Measurements from ENCODE around the gene ZNF326. TPM values are rescaled to one million over a fixed set of nuclear protein-coding genes. Genes with fewer than 3 reads are reported as not detected.
"Not testable (repeated sequence)": the region's sequence is repeated elsewhere in the genome, so short reads cannot be mapped to it uniquely, and the experiment has no call there.

ZNF326 gene
- polyA plus RNA-seq, 1 of the 3 experiments (the other 2 are of a cell fraction): 16.4 TPM

DNA sequence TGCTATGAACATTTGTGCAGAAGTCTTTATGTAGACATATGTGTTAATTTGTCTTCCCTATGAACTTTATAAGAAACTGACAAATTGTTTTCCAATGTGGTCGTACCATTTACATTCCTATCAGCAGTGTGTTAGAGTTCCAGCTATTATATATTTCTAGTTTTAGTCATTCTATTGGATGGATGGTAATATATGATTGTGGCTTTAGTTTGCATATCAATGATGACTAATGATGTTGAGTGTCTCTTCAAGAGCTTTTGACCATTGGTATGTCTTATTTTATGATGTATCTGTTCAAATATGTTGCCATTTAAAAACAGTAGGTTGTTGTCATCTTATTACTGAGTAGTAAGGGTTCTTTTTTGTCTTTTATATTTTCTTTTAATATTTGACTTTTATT is 16.2 kb upstream of the ZNF326 start:
- ChIA-PET CTCF (interaction anchor here (1.2 to 4.7 kb wide), 4 partner anchors 9 to 174 kb away, joined by 3 to 23 read pairs (median 6); partner anchors contain the start of gene LRRC8D), POLR2A (no interaction called here)
- Histone ChIP-seq H3K79me2 (ENCODE audit: insufficient read depth) (no peaks in the 10 kb centered on the region), H3K9ac (no peak overlapping the region), H3K4me2 (no peak overlapping the region), H3K9me3 (no peaks in the 10 kb centered on the region), H3K36me3 (replicated peaks in 1 of 2; ENCODE audit: control insufficient read depth in 1 of 2, insufficient read depth in 2 of 2, low read length in 1 of 2) (no peaks in the 10 kb centered on the region), H3K4me3 (ENCODE audit: low read depth in 2 of 2, low read length in 1 of 2) (no peak overlapping the region), H3K4me1 (ENCODE audit: control insufficient read depth in 1 of 2, insufficient read depth in 2 of 2, low read depth in 1 of 2, low read length in 1 of 2) (peaks cover 0 to 6% of the 10 kb centered on the region in 2 experiments; a peak in 2 of 4 replicates), H4K20me1 (ENCODE audit: insufficient read depth) (no peaks in the 10 kb centered on the region), H3K9me2 (no peaks in the 10 kb centered on the region), H3F3A (replicated peaks; ENCODE audit: insufficient read depth) (no peaks in the 10 kb centered on the region), H2AFZ (ENCODE audit: low read depth) (no peak overlapping the region), H3K27me3 (ENCODE audit: insufficient read depth) (no peaks in the 10 kb centered on the region), H3K27ac (ENCODE audit: low read depth in 2 of 2, low read length in 1 of 2) (no peak overlapping the region)
- DNase-seq: no peak
- TF ChIP-seq PBX3 (IDR thresholded peaks at IDR 0.05): peak; percentile 58
- TF ChIP-seq FOXJ3 (CRISPR knock-in tag; IDR thresholded peaks at IDR 0.05): no peak
- TF ChIP-seq TCF12 (IDR thresholded peaks at IDR 0.05): 0 out of 2 replicates have a peak, but pooled peaks have one; percentile 25
- TF ChIP-seq FOSL2 (IDR thresholded peaks at IDR 0.05; ENCODE audit: borderline replicate concordance, low read depth): peak; percentile 57; the same call in 1 of the 2 replicates
- TF ChIP-seq JUND (IDR thresholded peaks at IDR 0.05): peak; percentile 42
- TF ChIP-seq REST (IDR thresholded peaks at IDR 0.05; ENCODE audit: low read depth, low read length): no peak
- peak; percentile 7; the same call in 1 of the 2 replicates for TF ChIP-seq NFIC (IDR thresholded peaks at IDR 0.05; ENCODE audit: borderline replicate concordance)
- WGBS (ENCODE audit: low lambda C conversion rate): 80% methylated on average over 1 of the region's 1 CpG

GRCh38 chr1:89980605-89981004 is 14.3 kb upstream of the ZNF326 start:
- no peaks in the 10 kb centered on the region for H3K9me2 ChIP-seq
- TF ChIP-seq, protein P1, sequence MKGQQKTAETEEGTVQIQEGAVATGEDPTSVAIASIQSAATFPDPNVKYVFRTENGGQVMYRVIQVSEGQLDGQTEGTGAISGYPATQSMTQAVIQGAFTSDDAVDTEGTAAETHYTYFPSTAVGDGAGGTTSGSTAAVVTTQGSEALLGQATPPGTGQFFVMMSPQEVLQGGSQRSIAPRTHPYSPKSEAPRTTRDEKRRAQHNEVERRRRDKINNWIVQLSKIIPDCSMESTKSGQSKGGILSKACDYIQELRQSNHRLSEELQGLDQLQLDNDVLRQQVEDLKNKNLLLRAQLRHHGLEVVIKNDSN (IDR thresholded peaks at IDR 0.05; ENCODE audit: borderline replicate concordance, low read depth): no peak
- TF ChIP-seq, protein P2, sequence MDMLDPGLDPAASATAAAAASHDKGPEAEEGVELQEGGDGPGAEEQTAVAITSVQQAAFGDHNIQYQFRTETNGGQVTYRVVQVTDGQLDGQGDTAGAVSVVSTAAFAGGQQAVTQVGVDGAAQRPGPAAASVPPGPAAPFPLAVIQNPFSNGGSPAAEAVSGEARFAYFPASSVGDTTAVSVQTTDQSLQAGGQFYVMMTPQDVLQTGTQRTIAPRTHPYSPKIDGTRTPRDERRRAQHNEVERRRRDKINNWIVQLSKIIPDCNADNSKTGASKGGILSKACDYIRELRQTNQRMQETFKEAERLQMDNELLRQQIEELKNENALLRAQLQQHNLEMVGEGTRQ (IDR thresholded peaks at IDR 0.05; ENCODE audit: borderline replicate concordance, low read depth, low read length): no peak
- TF ChIP-seq FOXJ3 (CRISPR knock-in tag; IDR thresholded peaks at IDR 0.05) (no peak), NRF1 (IDR thresholded peaks at IDR 0.05; ENCODE audit: low read depth, low read length) (no peak), EP300 (IDR thresholded peaks at IDR 0.05; ENCODE audit: borderline replicate concordance in 1 of 2, low read depth in 1 of 2, low read length in 1 of 2) (no peak), POLR2AphosphoS5 (IDR thresholded peaks at IDR 0.05; ENCODE audit: low read depth, low read length) (no peak), GABPA (IDR thresholded peaks at IDR 0.05; ENCODE audit: low read depth) (no peak), FOXM1 (IDR thresholded peaks at IDR 0.05; ENCODE audit: low read depth) (no peak), RXRA (IDR thresholded peaks at IDR 0.05; ENCODE audit: borderline replicate concordance, low read depth) (no peak)
- POLR2A ChIA-PET: no interaction called here
- no peak overlapping the region for H3K4me2 ChIP-seq
- no peaks in the 10 kb centered on the region for H4K20me1 ChIP-seq (ENCODE audit: insufficient read depth)
- H3F3A ChIP-seq (replicated peaks; ENCODE audit: insufficient read depth): peaks cover 2% of the 10 kb centered on the region
- H2AFZ ChIP-seq (ENCODE audit: low read depth): no peak overlapping the region
- peaks cover 0 to under 1% of the 10 kb centered on the region in 2 experiments; a peak in 2 of 4 replicates for H3K4me1 ChIP-seq (ENCODE audit: control insufficient read depth in 1 of 2, insufficient read depth in 2 of 2, low read depth in 1 of 2, low read length in 1 of 2)
- no peak overlapping the region for H3K27ac ChIP-seq (ENCODE audit: low read depth in 2 of 2, low read length in 1 of 2)
- no peaks in the 10 kb centered on the region for H3K27me3 ChIP-seq (ENCODE audit: insufficient read depth)
- H3K9ac ChIP-seq: no peak overlapping the region
- no peaks in the 10 kb centered on the region for H3K36me3 ChIP-seq (replicated peaks in 1 of 2; ENCODE audit: control insufficient read depth in 1 of 2, insufficient read depth in 2 of 2, low read length in 1 of 2)
- DNase-seq: peak; percentile 20
- H3K4me3 ChIP-seq (ENCODE audit: low read depth in 2 of 2, low read length in 1 of 2): no peak overlapping the region
- no peaks in the 10 kb centered on the region for H3K79me2 ChIP-seq (ENCODE audit: insufficient read depth)
- H3K9me3 ChIP-seq: no peaks in the 10 kb centered on the region
- 56% methylated on average over 4 of the region's 4 CpGs for WGBS (ENCODE audit: low lambda C conversion rate)
- CTCF ChIA-PET: interaction anchor here (1.7 kb wide), 1 partner anchor 176 kb away, joined by 5 read pairs; no protein-coding TSS in a partner anchor

DNA sequence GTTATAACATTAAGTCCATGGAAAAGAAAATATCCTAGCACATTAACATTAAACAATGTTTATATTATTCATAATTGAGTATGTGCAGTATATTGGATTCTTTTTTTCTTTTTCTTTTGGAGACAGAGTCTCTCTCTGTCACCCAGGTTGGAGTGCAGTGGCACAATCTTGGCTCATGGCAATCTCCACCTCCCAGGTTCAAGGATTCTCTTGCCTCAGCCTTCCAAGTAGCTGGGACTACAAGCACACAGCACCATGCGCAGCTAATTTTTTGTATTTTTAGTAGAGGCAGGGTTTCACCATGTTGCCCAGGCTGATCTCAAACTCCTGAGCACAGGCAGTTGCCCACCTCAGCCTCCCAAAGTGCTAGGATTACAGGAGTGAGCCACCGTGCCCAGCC is 12.1 kb upstream of the ZNF326 start:
- H3K79me2 ChIP-seq (ENCODE audit: insufficient read depth); H3K36me3 ChIP-seq (replicated peaks in 1 of 2; ENCODE audit: control insufficient read depth in 1 of 2, insufficient read depth in 2 of 2, low read length in 1 of 2); H4K20me1 ChIP-seq (ENCODE audit: insufficient read depth); H3K27ac ChIP-seq (ENCODE audit: low read depth in 2 of 2, low read length in 1 of 2); H3K4me2 ChIP-seq; H3K9ac ChIP-seq; H3K4me3 ChIP-seq (ENCODE audit: low read depth in 2 of 2, low read length in 1 of 2); H3K27me3 ChIP-seq (ENCODE audit: insufficient read depth); H3K9me3 ChIP-seq; DNase-seq; H3K4me1 ChIP-seq (ENCODE audit: control insufficient read depth in 1 of 2, insufficient read depth in 2 of 2, low read depth in 1 of 2, low read length in 1 of 2); H3K9me2 ChIP-seq; H3F3A ChIP-seq (replicated peaks; ENCODE audit: insufficient read depth); H2AFZ ChIP-seq (ENCODE audit: low read depth); POLR2A ChIA-PET: not testable (repeated sequence)
- CTCF ChIA-PET: interaction anchor here (5.1 kb wide), 1 partner anchor 178 kb away, joined by 42 read pairs; no protein-coding TSS in a partner anchor
- 94% methylated on average over 2 of the region's 2 CpGs for WGBS (ENCODE audit: low lambda C conversion rate)
